CD4-positive, CD25-positive, alpha-beta regulatory T cell (primary cell): ENCODE data around the gene SPON1. TPM values are rescaled to one million over a fixed set of nuclear protein-coding genes. Genes with fewer than 3 reads are reported as not detected.

Experiments used
- ATAC-seq, 2 donors: fragments of 150-1000 bp; cut with Tn5 transposase; one replicate each; pipeline ENCODE4 v1.10.0; 2021; ENCODE audit warnings: low read depth in 2 of 2, moderate number of reproducible peaks in 2 of 2, moderate library complexity in 1 of 2
- DNase-seq, 3 donors: peaks; one replicate each; pipeline versions ENCODE4 v3.0.0 to v3.0.0-alpha.2; 2012 to 2022; ENCODE audit warnings: mixed read lengths in 1 of 3
- H3K27ac ChIP-seq: one replicate; pipeline ENCODE4 v1.7.0; 2013; ENCODE audit warnings: mild to moderate bottlenecking, low read length; ENCODE audit not compliant: insufficient read depth, poor library complexity, severe bottlenecking
- H3K27me3 ChIP-seq: one replicate; pipeline ENCODE4 v1.7.0; 2013; ENCODE audit warnings: low read length; ENCODE audit not compliant: control insufficient read depth, insufficient read depth
- H3K36me3 ChIP-seq: one replicate; pipeline ENCODE4 v1.7.0; 2013; ENCODE audit warnings: mild to moderate bottlenecking, low read length, moderate library complexity; ENCODE audit not compliant: control insufficient read depth, insufficient read depth
- H3K4me1 ChIP-seq: 2 replicates; pipeline ENCODE4 v1.7.0; 2013; ENCODE audit warnings: mild to moderate bottlenecking, low read length; ENCODE audit not compliant: insufficient read depth, control insufficient read depth, poor library complexity, severe bottlenecking
- H3K4me3 ChIP-seq: one replicate; pipeline ENCODE4 v1.7.0; 2013; ENCODE audit warnings: low read depth, mild to moderate bottlenecking, low read length, moderate library complexity
- H3K9me3 ChIP-seq, 2 experiments: 1 replicate in 1 of 2; 2 replicates in 1 of 2; pipeline ENCODE4 v1.7.0; 2013; ENCODE audit warnings: low read length in 2 of 2, mild to moderate bottlenecking in 1 of 2, moderate library complexity in 1 of 2; ENCODE audit not compliant: control insufficient read depth in 2 of 2
- H3K27ac Mint-ChIP-seq, 3 donors: one replicate each; pipeline ENCODE4 v1.8.0; 2020 to 2022; ENCODE audit warnings: mild to moderate bottlenecking in 3 of 3, mixed read lengths in 3 of 3, moderate library complexity in 2 of 3
- H3K27me3 Mint-ChIP-seq: one replicate; pipeline ENCODE4 v1.8.0; 2022; ENCODE audit warnings: mild to moderate bottlenecking, mixed read lengths
- H3K36me3 Mint-ChIP-seq: one replicate; pipeline ENCODE4 v1.8.0; 2020; ENCODE audit warnings: mixed read lengths
- H3K4me1 Mint-ChIP-seq, 4 donors: one replicate each; pipeline ENCODE4 v1.8.0; 2020 to 2022; ENCODE audit warnings: mixed read lengths in 4 of 4, mild to moderate bottlenecking in 1 of 4
- H3K4me3 Mint-ChIP-seq, 4 donors: one replicate each; pipeline ENCODE4 v1.8.0; 2020 to 2022; ENCODE audit warnings: mild to moderate bottlenecking in 4 of 4, mixed read lengths in 4 of 4, moderate library complexity in 3 of 4
- H3K9me3 Mint-ChIP-seq, 7 donors: one replicate each; pipeline ENCODE4 v1.8.0; 2020 to 2022; ENCODE audit warnings: mixed read lengths in 7 of 7, mild to moderate bottlenecking in 3 of 7, moderate library complexity in 2 of 7
- polyA plus RNA-seq, 4 donors: library from polyadenylated mRNA; unstranded; fragments of 300-500 nt; fragmentation: Illumina TruSeq; gene quantifications; one replicate each; pipeline ENCODE4 v1.2.3, GENCODE V29; 2021
- total RNA-seq: library from RNA; stranded (reverse); gene quantifications from one replicate; pipeline ENCODE4 v1.2.3, GENCODE V29; 2022

Gene SPON1
- total and polyA plus RNA-seq, 5 donors from 2014 or later: 0.45 to 1.2 (median 0.86) TPM

DNA sequence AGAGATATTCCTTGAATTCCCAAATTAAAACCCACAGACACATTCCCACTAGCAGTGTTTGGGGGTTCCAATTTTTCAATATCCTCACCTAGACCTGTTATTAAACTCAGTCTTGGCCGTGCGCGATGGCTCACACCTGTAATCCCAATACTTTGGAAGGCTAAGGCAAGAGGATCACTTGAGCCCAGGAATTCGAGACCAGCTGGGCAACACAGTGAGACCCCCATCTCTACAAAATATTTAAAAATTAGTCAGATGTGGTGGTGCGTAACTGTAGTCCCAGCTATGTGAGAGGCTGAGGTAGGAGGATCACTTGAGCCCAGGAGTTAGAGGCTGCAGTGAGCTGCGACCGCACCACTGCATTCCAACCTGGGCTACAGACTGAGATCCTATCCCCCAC is 343.1 kb downstream of the SPON1 start:
- H3K27me3 ChIP-seq: no peaks in the 10 kb centered on the region
- Mint-ChIP-seq H3K36me3 (no peaks in the 10 kb centered on the region), H3K27me3 (no peaks in the 10 kb centered on the region), H3K4me3 (no peak overlapping the region), H3K9me3 (no peaks in the 10 kb centered on the region), H3K4me1 (no peaks in the 10 kb centered on the region), H3K27ac (no peak overlapping the region)
- H3K27ac ChIP-seq: no peak overlapping the region
- DNase-seq (no peak), ATAC-seq (no peak)
- H3K4me1 ChIP-seq: no peaks in the 10 kb centered on the region
- no peaks in the 10 kb centered on the region for H3K9me3 ChIP-seq
- H3K4me3 ChIP-seq: no peak overlapping the region
- H3K36me3 ChIP-seq: no peaks in the 10 kb centered on the region

DNA sequence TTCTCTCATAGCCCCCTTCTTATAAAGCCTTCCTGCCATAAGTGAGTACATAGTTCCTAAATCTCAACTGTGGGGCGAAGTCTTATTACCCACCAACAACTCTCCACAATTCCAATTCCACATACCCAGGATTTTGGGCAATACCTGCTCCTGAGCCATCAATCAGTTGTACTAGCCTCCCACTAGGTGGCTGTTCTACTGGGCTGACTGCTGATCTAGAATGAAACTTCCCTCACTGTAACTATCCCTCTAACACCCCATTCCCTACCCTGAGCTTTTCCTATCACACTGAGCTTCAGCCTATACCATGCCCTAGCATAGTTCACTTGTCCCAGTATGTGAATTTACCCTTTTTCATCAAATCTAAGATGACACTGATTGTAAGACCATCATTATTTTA is 344.0 kb downstream of the SPON1 start:
- Histone ChIP-seq H3K4me1 (no peaks in the 10 kb centered on the region), H3K9me3 (no peaks in the 10 kb centered on the region), H3K36me3 (no peaks in the 10 kb centered on the region), H3K27me3 (no peaks in the 10 kb centered on the region), H3K27ac (no peak overlapping the region), H3K4me3 (no peak overlapping the region)
- no peak overlapping the region for H3K27ac Mint-ChIP-seq
- H3K4me1 Mint-ChIP-seq: no peaks in the 10 kb centered on the region
- H3K36me3 Mint-ChIP-seq: no peaks in the 10 kb centered on the region
- DNase-seq (no peak), ATAC-seq (no peak)
- H3K27me3 Mint-ChIP-seq: no peaks in the 10 kb centered on the region
- H3K4me3 Mint-ChIP-seq: no peak overlapping the region
- H3K9me3 Mint-ChIP-seq: no peaks in the 10 kb centered on the region

DNA sequence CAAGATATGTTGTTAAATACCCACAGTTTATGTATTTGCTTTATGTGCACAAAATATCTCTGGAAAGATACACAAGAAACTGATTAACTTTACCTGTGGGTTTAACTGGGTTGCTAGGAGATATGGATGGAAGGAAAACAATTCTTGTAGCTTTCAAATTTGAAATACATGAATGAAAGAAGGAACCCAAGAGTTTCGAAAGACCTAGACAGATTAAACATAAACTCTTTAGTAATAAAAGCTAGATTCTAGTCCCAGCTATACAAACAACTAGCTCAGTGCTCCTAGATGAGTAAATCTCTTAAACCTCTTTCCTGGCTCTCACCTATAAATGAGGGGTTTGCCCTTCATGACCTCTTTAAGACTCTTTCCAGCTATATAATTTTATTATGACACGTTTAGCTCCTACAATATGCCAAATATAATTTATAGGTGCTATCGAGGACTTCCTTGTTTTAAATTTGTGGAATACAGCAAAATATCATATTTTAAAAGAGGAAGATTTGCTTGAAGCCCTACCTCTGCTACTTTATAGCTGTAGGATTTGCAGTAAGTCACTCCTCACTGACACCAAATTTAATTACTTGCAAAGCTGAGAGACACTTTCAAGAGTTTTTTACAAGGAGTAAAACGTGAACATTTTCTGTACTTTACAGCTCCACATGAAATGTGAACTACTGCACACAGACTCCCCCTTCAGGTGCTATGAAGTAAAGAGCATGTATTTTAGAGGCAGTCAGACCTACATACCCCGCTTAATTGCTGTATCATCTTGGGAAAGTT is 345.8 kb downstream of the SPON1 start:
- ATAC-seq: peak; percentile 44 to 66
- no peaks in the 10 kb centered on the region for H3K27me3 Mint-ChIP-seq
- H3K4me1 Mint-ChIP-seq: peaks cover under 1 to 7% (median 4%) of the 10 kb centered on the region in 4 donors
- H3K27ac Mint-ChIP-seq: no peak overlapping the region
- H3K4me3 ChIP-seq: no peak overlapping the region
- H3K27ac ChIP-seq: no peak overlapping the region
- DNase-seq: peak in 2 of 3 donors; percentile 11 to 58
- H3K36me3 Mint-ChIP-seq: no peaks in the 10 kb centered on the region
- no peaks in the 10 kb centered on the region for H3K9me3 ChIP-seq
- H3K36me3 ChIP-seq: no peaks in the 10 kb centered on the region
- no peaks in the 10 kb centered on the region for H3K27me3 ChIP-seq
- H3K9me3 Mint-ChIP-seq: peaks cover 0 to 1% (median 0%) of the 10 kb centered on the region in 7 donors
- H3K4me3 Mint-ChIP-seq: no peak overlapping the region
- H3K4me1 ChIP-seq: no peaks in the 10 kb centered on the region

DNA sequence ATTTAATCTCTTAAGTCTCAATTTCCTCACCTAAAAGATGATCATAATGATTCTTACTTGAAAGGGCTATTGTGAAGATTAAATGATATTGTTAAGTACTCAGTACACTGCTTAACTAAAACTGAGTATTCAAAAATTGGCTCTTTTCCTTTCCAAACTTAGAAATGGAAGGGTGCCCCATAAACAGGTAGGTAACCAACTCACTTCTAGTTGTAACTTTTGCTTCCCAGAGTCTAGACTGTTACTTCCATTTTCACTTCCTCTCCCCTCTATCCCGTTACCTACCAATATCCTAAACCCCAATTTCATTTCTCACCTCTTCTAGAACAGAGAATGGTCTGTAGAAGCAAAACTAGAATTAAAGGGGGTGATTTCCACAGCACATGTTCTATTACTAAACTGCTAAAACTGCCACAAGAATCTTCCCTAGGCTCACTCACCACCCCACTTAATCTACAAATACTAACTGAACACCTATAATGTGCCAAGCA is 346.4 kb downstream of the SPON1 start:
- DNase-seq: peak in 1 of 3 donors; percentile 2
- no peak overlapping the region for H3K4me3 ChIP-seq
- Mint-ChIP-seq H3K27me3 (no peaks in the 10 kb centered on the region), H3K4me3 (no peak overlapping the region), H3K4me1 (peaks cover 4 to 11% (median 7%) of the 10 kb centered on the region in 4 donors), H3K36me3 (no peaks in the 10 kb centered on the region), H3K9me3 (peaks cover 0 to 3% (median 0%) of the 10 kb centered on the region in 7 donors), H3K27ac (no peak overlapping the region)
- no peak overlapping the region for H3K27ac ChIP-seq
- H3K9me3 ChIP-seq: no peaks in the 10 kb centered on the region
- H3K36me3 ChIP-seq: no peaks in the 10 kb centered on the region
- H3K27me3 ChIP-seq: no peaks in the 10 kb centered on the region
- no peaks in the 10 kb centered on the region for H3K4me1 ChIP-seq
- ATAC-seq: no peak

DNA sequence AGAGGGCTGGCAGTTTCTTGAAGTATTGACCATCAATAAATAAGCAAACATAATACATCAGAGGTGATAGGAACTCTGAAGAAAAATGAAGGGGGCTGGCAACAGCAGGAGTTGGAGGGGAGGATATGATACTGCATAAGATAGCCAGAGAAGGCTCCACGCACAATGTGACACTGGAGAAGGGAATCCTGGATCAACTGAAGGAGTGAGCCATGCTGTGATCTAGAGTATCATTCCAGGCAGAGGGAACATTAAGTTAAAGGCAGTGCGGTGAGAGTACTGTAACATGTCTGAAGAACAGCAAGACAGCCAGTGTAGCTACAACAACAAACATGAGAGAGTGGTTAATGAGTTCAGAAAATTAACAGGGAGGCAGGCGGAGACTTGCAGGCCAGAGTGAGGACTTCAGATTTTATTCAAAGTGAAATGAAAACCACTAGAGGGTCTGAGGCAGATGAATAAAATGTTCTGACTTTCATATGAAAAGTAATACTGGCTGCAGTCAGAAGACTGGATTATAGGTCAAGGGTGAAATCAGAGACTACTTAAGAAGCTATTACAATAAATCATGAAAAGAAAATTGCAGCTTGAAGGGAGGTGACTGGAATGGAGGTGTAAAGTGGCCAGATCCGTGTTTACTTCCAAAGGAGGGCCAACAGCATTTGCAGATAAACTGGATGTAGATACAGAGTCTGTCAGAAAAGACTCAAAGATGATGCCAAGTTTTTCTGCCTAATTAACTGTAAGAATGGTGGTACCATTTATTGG is 347.1 kb downstream of the SPON1 start:
- Histone ChIP-seq H3K4me3 (no peak overlapping the region), H3K27ac (no peak overlapping the region)

DNA sequence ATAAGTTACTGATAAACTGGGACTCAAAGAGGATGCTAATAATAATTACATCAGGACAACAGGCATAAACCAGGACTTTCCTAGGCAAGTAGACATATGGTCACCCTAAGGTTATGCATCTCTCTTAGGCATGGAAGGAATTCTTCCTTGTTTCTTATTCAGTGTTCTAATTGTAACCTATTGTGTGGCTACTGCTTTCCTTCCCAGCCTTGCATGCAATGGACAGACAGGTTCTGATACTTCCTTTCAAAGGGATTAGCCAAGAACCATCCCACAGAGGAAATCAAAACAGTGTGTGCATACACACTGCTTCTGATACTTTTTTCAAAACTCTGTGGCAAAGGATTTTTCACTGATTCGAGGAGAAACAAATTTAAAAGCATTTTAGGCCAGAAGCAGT is 348.2 kb downstream of the SPON1 start:
- ATAC-seq: no peak
- Histone ChIP-seq H3K9me3 (no peaks in the 10 kb centered on the region), H3K4me1 (no peaks in the 10 kb centered on the region), H3K4me3 (no peak overlapping the region), H3K27ac (no peak overlapping the region), H3K36me3 (no peaks in the 10 kb centered on the region), H3K27me3 (no peaks in the 10 kb centered on the region)
- Mint-ChIP-seq H3K4me3 (no peak overlapping the region), H3K27ac (no peak overlapping the region), H3K27me3 (no peaks in the 10 kb centered on the region), H3K4me1 (peaks cover 4 to 15% (median 11%) of the 10 kb centered on the region in 4 donors), H3K9me3 (peaks cover 0 to 3% (median 0%) of the 10 kb centered on the region in 7 donors), H3K36me3 (no peaks in the 10 kb centered on the region)
- DNase-seq: no peak

More for the DNA sequence above, 347.1 kb downstream of the SPON1 start:
- DNase-seq (no peak), ATAC-seq (no peak)
- Histone ChIP-seq H3K27me3 (no peaks in the 10 kb centered on the region), H3K4me1 (no peaks in the 10 kb centered on the region), H3K36me3 (no peaks in the 10 kb centered on the region), H3K9me3 (no peaks in the 10 kb centered on the region)
- Mint-ChIP-seq H3K4me3 (no peak overlapping the region), H3K27me3 (no peaks in the 10 kb centered on the region), H3K36me3 (no peaks in the 10 kb centered on the region), H3K9me3 (peaks cover 0 to 3% (median 0%) of the 10 kb centered on the region in 7 donors), H3K4me1 (peaks cover 4 to 11% (median 9%) of the 10 kb centered on the region in 4 donors), H3K27ac (no peak overlapping the region)

DNA sequence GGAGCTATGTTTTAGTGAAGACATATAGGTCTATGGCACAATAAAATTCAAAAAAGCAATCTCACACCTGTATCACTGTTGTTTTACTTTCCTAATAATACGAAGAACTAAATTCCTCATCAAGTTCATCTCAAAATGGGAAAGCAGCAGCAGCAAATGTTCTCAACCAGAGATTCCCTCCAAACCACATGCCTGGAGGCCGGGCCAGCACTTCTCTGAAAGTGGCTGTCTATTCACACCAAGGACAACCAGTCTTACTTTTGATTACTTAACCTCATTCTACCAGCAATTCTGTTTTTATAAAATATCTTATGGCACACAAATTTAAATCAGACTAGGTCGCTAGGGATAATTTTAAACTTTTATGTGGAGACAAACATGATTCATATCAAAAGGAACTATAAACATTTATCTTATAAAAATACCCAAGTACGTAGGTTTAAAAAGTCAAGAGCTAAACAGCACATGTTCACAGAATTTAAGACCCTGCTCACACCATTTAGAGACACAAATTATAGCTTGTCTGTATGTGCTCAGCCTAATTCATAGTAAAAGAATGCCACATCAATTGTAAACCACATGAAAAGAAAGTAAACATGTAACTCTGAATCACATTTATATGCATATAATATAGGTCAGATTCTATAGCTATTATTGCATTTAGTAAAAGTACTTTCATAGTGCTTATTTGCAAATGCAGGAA is 350.4 kb downstream of the SPON1 start:
- H3K27me3 Mint-ChIP-seq: no peaks in the 10 kb centered on the region
- Histone ChIP-seq H3K27ac (no peak overlapping the region), H3K4me1 (no peaks in the 10 kb centered on the region), H3K36me3 (no peaks in the 10 kb centered on the region), H3K27me3 (no peaks in the 10 kb centered on the region), H3K9me3 (no peaks in the 10 kb centered on the region), H3K4me3 (no peak overlapping the region)
- peaks cover 4 to 17% (median 14%) of the 10 kb centered on the region in 4 donors for H3K4me1 Mint-ChIP-seq
- DNase-seq (peak in 1 of 3 donors; percentile 14), ATAC-seq (peak; percentile 37 to 42)
- no peak overlapping the region for H3K4me3 Mint-ChIP-seq
- no peak overlapping the region for H3K27ac Mint-ChIP-seq
- peaks cover 0 to 3% (median 0%) of the 10 kb centered on the region in 7 donors for H3K9me3 Mint-ChIP-seq
- H3K36me3 Mint-ChIP-seq: no peaks in the 10 kb centered on the region
